SK-N-SH (cell line): ENCODE data around the gene MEF2A. TPM values are rescaled to one million over a fixed set of nuclear protein-coding genes. Genes with fewer than 3 reads are reported as not detected.

ENCODE experiments used
- CTCF ChIA-PET: fragments of 300-600, 350-600 bp; formaldehyde crosslinking; extraction: SDS; loops from one replicate; lab custom pipeline; 2021; lab: Yijun Ruan, JAX
- POLR2A ChIA-PET: fragments of 350-600 bp; sonication (Branson Sonifier 250); formaldehyde crosslinking; extraction: SDS; loops from one replicate; lab custom pipeline; 2020; ENCODE audit warnings: antibody characterized with exemption, inconsistent platforms; lab: Yijun Ruan, JAX
- DNase-seq: peaks from one replicate; pipeline ENCODE4 v3.0.0; 2012
- H2AFZ ChIP-seq: fragments of 200-600 bp; sonication (generic); 2 replicates; pipeline ENCODE4 v1.8.1; 2016; ENCODE audit warnings: antibody characterized with exemption, mild to moderate bottlenecking, low read depth
- H3F3A ChIP-seq: fragments of 200-600 bp; sonication (generic); replicated peaks from 2 replicates; pipeline ENCODE3; 2016; ENCODE audit warnings: antibody characterized with exemption, mild to moderate bottlenecking; ENCODE audit not compliant: insufficient read depth
- H3K27ac ChIP-seq, 2 experiments: fragments of 200-500 bp in 1 of 2; fragments of 200-600 bp in 1 of 2; sonication (Bioruptor generic) in 1 of 2; sonication (generic), shearing (Covaris generic) in 1 of 2; 2 replicates each; pipeline versions ENCODE4 v1.5.1 to v1.6.1; 2014 to 2016; ENCODE audit warnings: low read depth in 2 of 2, inconsistent platforms in 1 of 2, low read length in 1 of 2, mild to moderate bottlenecking in 1 of 2, mixed read lengths in 1 of 2
- H3K27me3 ChIP-seq: fragments of 200-600 bp; sonication (generic), shearing (Covaris generic); 2 replicates; pipeline ENCODE4 v1.6.1; 2016; ENCODE audit warnings: mixed run types; ENCODE audit not compliant: insufficient read depth
- H3K36me3 ChIP-seq, 2 experiments: fragments of 200-500 bp in 1 of 2; fragments of 200-600 bp in 1 of 2; sonication (Bioruptor generic) in 1 of 2; sonication (generic) in 1 of 2; replicated peaks in 1 of 2; 2 replicates each; pipeline versions ENCODE3 to v1.5.1; 2014 to 2016; ENCODE audit warnings: low read length in 1 of 2, mild to moderate bottlenecking in 1 of 2; ENCODE audit not compliant: insufficient read depth in 2 of 2, control insufficient read depth in 1 of 2
- H3K4me1 ChIP-seq, 2 experiments: fragments of 200-500 bp in 1 of 2; fragments of 200-600 bp in 1 of 2; sonication (Bioruptor generic) in 1 of 2; sonication (generic), shearing (Covaris generic) in 1 of 2; 2 replicates each; pipeline versions ENCODE4 v1.5.1 to v1.6.1; 2014 to 2016; ENCODE audit warnings: low read depth in 1 of 2, low read length in 1 of 2, mixed run types in 1 of 2; ENCODE audit not compliant: insufficient read depth in 2 of 2, control insufficient read depth in 1 of 2
- H3K4me2 ChIP-seq: fragments of 200-600 bp; sonication (generic), shearing (Covaris generic); 2 replicates; pipeline ENCODE4 v1.6.1; 2017; ENCODE audit warnings: mixed run types
- H3K4me3 ChIP-seq, 2 experiments: fragments of 200-500 bp in 1 of 2; fragments of 200-600 bp in 1 of 2; sonication (Bioruptor generic) in 1 of 2; sonication (generic), shearing (Covaris generic) in 1 of 2; 2 replicates each; pipeline versions ENCODE4 v1.5.1 to v1.8.1; 2014 to 2016; ENCODE audit warnings: low read depth in 2 of 2, inconsistent platforms in 1 of 2, low read length in 1 of 2, mild to moderate bottlenecking in 1 of 2, mixed read lengths in 1 of 2, moderate library complexity in 1 of 2
- H3K79me2 ChIP-seq: fragments of 200-600 bp; sonication (generic); 2 replicates; pipeline ENCODE4 v1.8.1; 2017; ENCODE audit warnings: mild to moderate bottlenecking; ENCODE audit not compliant: insufficient read depth
- H3K9ac ChIP-seq: fragments of 200-600 bp; sonication (generic); 2 replicates; pipeline ENCODE4 v1.6.1; 2017; ENCODE audit warnings: mixed run types
- H3K9me2 ChIP-seq: fragments of 200-600 bp; sonication (generic); 2 replicates; pipeline ENCODE4 v1.6.1; 2017; ENCODE audit warnings: mixed run types
- H3K9me3 ChIP-seq: fragments of 200-600 bp; sonication (generic); 2 replicates; pipeline ENCODE4 v1.6.1; 2017; ENCODE audit warnings: mixed run types, mild to moderate bottlenecking, moderate library complexity
- H4K20me1 ChIP-seq: fragments of 200-600 bp; sonication (generic); 2 replicates; pipeline ENCODE4 v1.6.1; 2017; ENCODE audit warnings: mild to moderate bottlenecking, mixed run types; ENCODE audit not compliant: insufficient read depth
- ELF1 ChIP-seq: IDR thresholded peaks from 2 replicates; pipeline ENCODE4 v1.4.0; 2012
- EP300 ChIP-seq, 2 experiments: IDR thresholded peaks; 2 replicates each; pipeline versions ENCODE4 v1.4.0 to v1.6.1; 2012; ENCODE audit warnings: borderline replicate concordance in 1 of 2, low read depth in 1 of 2, low read length in 1 of 2
- EZH2phosphoT487 ChIP-seq: fragments of 200-600 bp; sonication (generic); IDR thresholded peaks from 2 replicates; pipeline ENCODE4 v1.6.1; 2017; ENCODE audit warnings: low read depth, mixed run types, mild to moderate bottlenecking, antibody characterized with exemption, moderate library complexity, borderline replicate concordance
- FOSL2 ChIP-seq: IDR thresholded peaks from 2 replicates; pipeline ENCODE4 v1.4.0; 2012; ENCODE audit warnings: low read depth, mild to moderate bottlenecking, moderate library complexity, borderline replicate concordance
- FOXJ3 ChIP-seq: sonication (generic); formaldehyde crosslinking; IDR thresholded peaks from 2 replicates; pipeline ENCODE4 v1.5.1; 2020; ENCODE audit warnings: mild to moderate bottlenecking, missing genetic modification reagents
- GABPA ChIP-seq: IDR thresholded peaks from 2 replicates; pipeline ENCODE4 v1.4.0; 2012; ENCODE audit warnings: low read depth, mild to moderate bottlenecking
- GATA2 ChIP-seq: sonication (generic); formaldehyde crosslinking; IDR thresholded peaks from 2 replicates; pipeline ENCODE4 v1.5.0; 2020; ENCODE audit warnings: mild to moderate bottlenecking, missing genetic modification reagents
- JUND ChIP-seq: IDR thresholded peaks from 2 replicates; pipeline ENCODE4 v1.4.0; 2012
- NFIC ChIP-seq: IDR thresholded peaks from 2 replicates; pipeline ENCODE4 v1.4.0; 2012; ENCODE audit warnings: borderline replicate concordance
- NRF1 ChIP-seq: IDR thresholded peaks from 2 replicates; pipeline ENCODE4 v1.6.1; 2012; ENCODE audit warnings: low read depth, mild to moderate bottlenecking, low read length
- POLR2AphosphoS5 ChIP-seq: IDR thresholded peaks from 2 replicates; pipeline ENCODE4 v1.6.1; 2012; ENCODE audit warnings: low read depth, low read length
- RAD21 ChIP-seq: IDR thresholded peaks from 2 replicates; pipeline ENCODE4 v1.6.1; 2012; ENCODE audit warnings: mild to moderate bottlenecking, low read length
- SIN3A ChIP-seq: IDR thresholded peaks from 2 replicates; pipeline ENCODE4 v1.6.1; 2012; ENCODE audit warnings: low read depth, mild to moderate bottlenecking, low read length, moderate library complexity, borderline replicate concordance
- SMC3 ChIP-seq: IDR thresholded peaks from 2 replicates; pipeline ENCODE4 v1.6.1; 2012; ENCODE audit warnings: low read depth, low read length, improper control_type of control experiment
- TEAD4 ChIP-seq: IDR thresholded peaks from 2 replicates; pipeline ENCODE4 v1.4.0; 2012; ENCODE audit warnings: mild to moderate bottlenecking, borderline replicate concordance; ENCODE audit not compliant: insufficient read depth
- whole genome bisulfite sequencing: methylation state at CpG from one replicate; pipeline ENCODE4 v1.1.6; 2017; ENCODE audit warnings: low lambda C conversion rate; 5-methylcytosine and 5-hydroxymethylcytosine counted together
- polyA plus RNA-seq, 3 experiments: library from polyadenylated mRNA; depleted of rRNA; stranded (reverse); fragments of >200 nt; gene quantifications; 2 replicates each; pipeline ENCODE4 v1.2.3, GENCODE V29; 2012
- TF ChIP-seq, protein P1 (sequence below): fragments of 200-600 bp; sonication (generic); IDR thresholded peaks from 2 replicates; pipeline ENCODE4 v1.6.1; 2017; ENCODE audit warnings: antibody characterized with exemption, mild to moderate bottlenecking, moderate library complexity
- TF ChIP-seq, protein P2 (sequence below): IDR thresholded peaks from 2 replicates; pipeline ENCODE4 v1.6.1; 2012; ENCODE audit warnings: mild to moderate bottlenecking, low read depth, low read length, moderate library complexity
- TF ChIP-seq, protein P3 (sequence below): IDR thresholded peaks from 2 replicates; pipeline ENCODE4; 2012

Gene MEF2A
- polyA plus RNA-seq, 1 of the 3 experiments (the other 2 are of a cell fraction): 20.9 TPM

DNA sequence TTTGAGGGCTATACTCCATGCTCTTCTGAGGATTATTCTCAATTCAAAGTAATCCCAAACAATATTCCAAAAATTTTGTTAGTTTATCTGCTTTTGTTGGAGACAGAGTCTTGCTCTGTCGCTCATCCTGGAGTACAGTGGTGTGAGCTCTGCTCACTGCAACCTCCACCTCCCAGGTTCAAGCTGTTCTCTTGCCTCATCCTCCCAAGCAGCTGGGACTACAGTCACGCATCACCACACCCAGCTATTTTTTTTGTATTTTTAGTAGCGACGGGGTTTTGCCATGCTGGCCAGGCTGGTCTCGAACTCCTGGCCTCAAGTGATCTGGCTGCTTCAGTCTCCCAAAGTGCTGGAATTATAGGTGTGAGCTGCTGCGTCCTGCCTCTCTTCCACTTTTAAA lies 39.1 kb downstream of the MEF2A start:
- H3K4me3 ChIP-seq: no peak overlapping the region
- no peak overlapping the region for H2AFZ ChIP-seq
- POLR2A ChIA-PET: no interaction called here
- no peaks in the 10 kb centered on the region for H3K9me2 ChIP-seq
- peaks cover 34% of the 10 kb centered on the region for H4K20me1 ChIP-seq
- no peak for TF ChIP-seq JUND
- TF ChIP-seq, protein P1, sequence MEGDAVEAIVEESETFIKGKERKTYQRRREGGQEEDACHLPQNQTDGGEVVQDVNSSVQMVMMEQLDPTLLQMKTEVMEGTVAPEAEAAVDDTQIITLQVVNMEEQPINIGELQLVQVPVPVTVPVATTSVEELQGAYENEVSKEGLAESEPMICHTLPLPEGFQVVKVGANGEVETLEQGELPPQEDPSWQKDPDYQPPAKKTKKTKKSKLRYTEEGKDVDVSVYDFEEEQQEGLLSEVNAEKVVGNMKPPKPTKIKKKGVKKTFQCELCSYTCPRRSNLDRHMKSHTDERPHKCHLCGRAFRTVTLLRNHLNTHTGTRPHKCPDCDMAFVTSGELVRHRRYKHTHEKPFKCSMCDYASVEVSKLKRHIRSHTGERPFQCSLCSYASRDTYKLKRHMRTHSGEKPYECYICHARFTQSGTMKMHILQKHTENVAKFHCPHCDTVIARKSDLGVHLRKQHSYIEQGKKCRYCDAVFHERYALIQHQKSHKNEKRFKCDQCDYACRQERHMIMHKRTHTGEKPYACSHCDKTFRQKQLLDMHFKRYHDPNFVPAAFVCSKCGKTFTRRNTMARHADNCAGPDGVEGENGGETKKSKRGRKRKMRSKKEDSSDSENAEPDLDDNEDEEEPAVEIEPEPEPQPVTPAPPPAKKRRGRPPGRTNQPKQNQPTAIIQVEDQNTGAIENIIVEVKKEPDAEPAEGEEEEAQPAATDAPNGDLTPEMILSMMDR: no peak
- no peak for TF ChIP-seq TEAD4
- TF ChIP-seq ELF1: no peak
- no peak for TF ChIP-seq GATA2 (CRISPR knock-in tag)
- TF ChIP-seq POLR2AphosphoS5: no peak
- no peak for TF ChIP-seq EP300 (IDR thresholded peaks at IDR 0.05; ENCODE audit: borderline replicate concordance in 1 of 2, low read depth in 1 of 2, low read length in 1 of 2)
- TF ChIP-seq NFIC: no peak
- no peak for TF ChIP-seq GABPA
- TF ChIP-seq FOXJ3 (CRISPR knock-in tag): no peak
- no peak for TF ChIP-seq SMC3
- TF ChIP-seq, protein P2, sequence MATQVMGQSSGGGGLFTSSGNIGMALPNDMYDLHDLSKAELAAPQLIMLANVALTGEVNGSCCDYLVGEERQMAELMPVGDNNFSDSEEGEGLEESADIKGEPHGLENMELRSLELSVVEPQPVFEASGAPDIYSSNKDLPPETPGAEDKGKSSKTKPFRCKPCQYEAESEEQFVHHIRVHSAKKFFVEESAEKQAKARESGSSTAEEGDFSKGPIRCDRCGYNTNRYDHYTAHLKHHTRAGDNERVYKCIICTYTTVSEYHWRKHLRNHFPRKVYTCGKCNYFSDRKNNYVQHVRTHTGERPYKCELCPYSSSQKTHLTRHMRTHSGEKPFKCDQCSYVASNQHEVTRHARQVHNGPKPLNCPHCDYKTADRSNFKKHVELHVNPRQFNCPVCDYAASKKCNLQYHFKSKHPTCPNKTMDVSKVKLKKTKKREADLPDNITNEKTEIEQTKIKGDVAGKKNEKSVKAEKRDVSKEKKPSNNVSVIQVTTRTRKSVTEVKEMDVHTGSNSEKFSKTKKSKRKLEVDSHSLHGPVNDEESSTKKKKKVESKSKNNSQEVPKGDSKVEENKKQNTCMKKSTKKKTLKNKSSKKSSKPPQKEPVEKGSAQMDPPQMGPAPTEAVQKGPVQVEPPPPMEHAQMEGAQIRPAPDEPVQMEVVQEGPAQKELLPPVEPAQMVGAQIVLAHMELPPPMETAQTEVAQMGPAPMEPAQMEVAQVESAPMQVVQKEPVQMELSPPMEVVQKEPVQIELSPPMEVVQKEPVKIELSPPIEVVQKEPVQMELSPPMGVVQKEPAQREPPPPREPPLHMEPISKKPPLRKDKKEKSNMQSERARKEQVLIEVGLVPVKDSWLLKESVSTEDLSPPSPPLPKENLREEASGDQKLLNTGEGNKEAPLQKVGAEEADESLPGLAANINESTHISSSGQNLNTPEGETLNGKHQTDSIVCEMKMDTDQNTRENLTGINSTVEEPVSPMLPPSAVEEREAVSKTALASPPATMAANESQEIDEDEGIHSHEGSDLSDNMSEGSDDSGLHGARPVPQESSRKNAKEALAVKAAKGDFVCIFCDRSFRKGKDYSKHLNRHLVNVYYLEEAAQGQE: no peak
- TF ChIP-seq SIN3A: no peak
- TF ChIP-seq NRF1: no peak
- TF ChIP-seq, protein P3, sequence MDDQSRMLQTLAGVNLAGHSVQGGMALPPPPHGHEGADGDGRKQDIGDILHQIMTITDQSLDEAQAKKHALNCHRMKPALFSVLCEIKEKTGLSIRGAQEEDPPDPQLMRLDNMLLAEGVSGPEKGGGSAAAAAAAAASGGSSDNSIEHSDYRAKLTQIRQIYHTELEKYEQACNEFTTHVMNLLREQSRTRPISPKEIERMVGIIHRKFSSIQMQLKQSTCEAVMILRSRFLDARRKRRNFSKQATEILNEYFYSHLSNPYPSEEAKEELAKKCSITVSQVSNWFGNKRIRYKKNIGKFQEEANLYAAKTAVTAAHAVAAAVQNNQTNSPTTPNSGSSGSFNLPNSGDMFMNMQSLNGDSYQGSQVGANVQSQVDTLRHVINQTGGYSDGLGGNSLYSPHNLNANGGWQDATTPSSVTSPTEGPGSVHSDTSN: no peak
- TF ChIP-seq RAD21: no peak
- TF ChIP-seq EZH2phosphoT487: no peak
- TF ChIP-seq FOSL2: no peak
- peaks cover 8 to 22% of the 10 kb centered on the region in 2 experiments for H3K36me3 ChIP-seq
- H3F3A ChIP-seq: peaks cover 7% of the 10 kb centered on the region
- H3K9ac ChIP-seq: no peak overlapping the region
- no peaks in the 10 kb centered on the region for H3K4me1 ChIP-seq
- CTCF ChIA-PET: interaction anchor here (1.2 to 1.4 kb wide), 2 partner anchors 99 to 100 kb away, joined by 3 read pairs; no protein-coding TSS in a partner anchor
- H3K4me2 ChIP-seq: no peak overlapping the region
- H3K27me3 ChIP-seq: no peaks in the 10 kb centered on the region
- no peak overlapping the region for H3K27ac ChIP-seq
- DNase-seq: no peak
- H3K79me2 ChIP-seq: peaks cover 96% of the 10 kb centered on the region
- H3K9me3 ChIP-seq: 0 out of 2 replicates have a peak, but pooled peaks cover 5% of the 10 kb centered on the region
- WGBS: over 99% methylated on average over 6 of the region's 6 CpGs
